Keratinocyte (primary cell): Measurements from ENCODE around the gene TC2N. TPM values are rescaled to one million over a fixed set of nuclear protein-coding genes. Genes with fewer than 3 reads are reported as not detected.

ENCODE experiments used
- DNase-seq: peaks from one replicate; pipeline ENCODE4 v3.0.0-alpha.2; 2011; ENCODE audit warnings: low read depth, missing footprints, low spot score
- FAIRE-seq: peaks from 2 replicates; lab custom pipeline; 2011; peaks lifted over from hg19 to GRCh38; lab: Jason Lieb, UNC
- H2AFZ ChIP-seq: 2 replicates; pipeline ENCODE4 v1.6.0; 2012; ENCODE audit warnings: low read length, control low read depth, inconsistent platforms; ENCODE audit not compliant: control insufficient read depth
- H3K27ac ChIP-seq: 2 replicates; pipeline ENCODE4 v1.5.1; 2011; ENCODE audit warnings: low read length; ENCODE audit not compliant: control insufficient read depth, insufficient read depth
- H3K27me3 ChIP-seq: 3 replicates; pipeline ENCODE4 v1.6.0; 2011; ENCODE audit warnings: low read length; ENCODE audit not compliant: control insufficient read depth, insufficient read depth; ENCODE audit errors: extremely low read depth
- H3K36me3 ChIP-seq, 2 experiments: 2 replicates in 1 of 2; 3 replicates in 1 of 2; pipeline ENCODE4 v1.5.1; 2011; ENCODE audit warnings: low read length in 2 of 2, mild to moderate bottlenecking in 1 of 2; ENCODE audit not compliant: control insufficient read depth in 2 of 2, insufficient read depth in 2 of 2; ENCODE audit errors: extremely low read depth in 1 of 2
- H3K4me1 ChIP-seq: 3 replicates; pipeline ENCODE4 v1.5.1; 2011; ENCODE audit warnings: low read length; ENCODE audit not compliant: control insufficient read depth, insufficient read depth; ENCODE audit errors: extremely low read depth
- H3K4me2 ChIP-seq: 3 replicates; pipeline ENCODE4 v1.6.0; 2011; ENCODE audit warnings: low read depth, low read length; ENCODE audit not compliant: control insufficient read depth, insufficient read depth; ENCODE audit errors: extremely low read depth
- H3K4me3 ChIP-seq, 3 experiments: fragments of 200-600 bp in 1 of 3; sonication (generic) in 1 of 3; 2 replicates in 2 of 3; 3 replicates in 1 of 3; pipeline ENCODE4 v1.5.1; 2011 to 2016; ENCODE audit warnings: low read length in 3 of 3, mild to moderate bottlenecking in 3 of 3, control low read depth in 2 of 3, inconsistent platforms in 1 of 3, low read depth in 1 of 3, mixed read lengths in 1 of 3, mixed run types in 1 of 3, moderate library complexity in 1 of 3; ENCODE audit not compliant: control insufficient read depth in 2 of 3, insufficient read depth in 2 of 3; ENCODE audit errors: extremely low read depth in 1 of 3
- H3K79me2 ChIP-seq: 2 replicates; pipeline ENCODE4 v1.6.0; 2012; ENCODE audit warnings: low read length; ENCODE audit not compliant: control insufficient read depth, insufficient read depth
- H3K9ac ChIP-seq: 3 replicates; pipeline ENCODE4 v1.6.0; 2011; ENCODE audit warnings: low read length; ENCODE audit not compliant: control insufficient read depth, insufficient read depth; ENCODE audit errors: extremely low read depth
- H3K9me1 ChIP-seq: 3 replicates; pipeline ENCODE4 v1.6.0; 2011; ENCODE audit warnings: low read length; ENCODE audit not compliant: control insufficient read depth, insufficient read depth; ENCODE audit errors: extremely low read depth
- H3K9me3 ChIP-seq: 2 replicates; pipeline ENCODE4 v1.5.1; 2012; ENCODE audit warnings: low read depth, low read length; ENCODE audit not compliant: control insufficient read depth
- H4K20me1 ChIP-seq: 3 replicates; pipeline ENCODE4 v1.6.0; 2011; ENCODE audit warnings: low read length; ENCODE audit not compliant: control insufficient read depth, insufficient read depth; ENCODE audit errors: extremely low read depth
- EZH2 ChIP-seq: IDR thresholded peaks from one replicate; pipeline ENCODE4 v1.6.1; 2012; ENCODE audit warnings: inconsistent platforms, mild to moderate bottlenecking, low read length, moderate library complexity
- dilution Hi-C: fragments of 300-500 bp; cut with MboI; formaldehyde crosslinking; loops from one replicate; pipeline ENCODE4 v1.7.0; 2020; ENCODE audit warnings: low sequenced_read_pairs; ENCODE audit not compliant: extremely low pct_ligation_motif_present
- polyA plus RNA-seq, 5 experiments: library from polyadenylated mRNA; depleted of rRNA in 3 of 5; stranded (reverse) in 3 of 5; stranded (forward) in 1 of 5; unstranded in 1 of 5; fragments of >200 nt; gene quantifications; 1 replicate in 1 of 5; 2 replicates in 3 of 5; 3 replicates in 1 of 5; pipeline versions ENCODE4 v1.2.1 to v1.2.3, GENCODE V29; 2011 to 2012; ENCODE audit warnings: missing spikeins in 2 of 5, low read depth in 1 of 5, low replicate concordance in 1 of 5
- TF ChIP-seq, protein P1 (sequence below), 3 experiments: IDR thresholded peaks in 1 of 3; conservative IDR thresholded peaks in 1 of 3; optimal IDR thresholded peaks in 1 of 3; 2 replicates in 2 of 3; 3 replicates in 1 of 3; pipeline versions ENCODE3 to v1.5.1; 2011; ENCODE audit warnings: low read length in 3 of 3, mild to moderate bottlenecking in 3 of 3, moderate library complexity in 2 of 3, control low read depth in 1 of 3, inconsistent platforms in 1 of 3; ENCODE audit not compliant: insufficient read depth in 2 of 3; ENCODE audit errors: extremely low read depth in 1 of 3

The TC2N gene
- polyA plus RNA-seq, 1 donor (not counting 4 experiments of a cell fraction or from before 2014, with no cell fraction given) = 22.6 TPM

DNA sequence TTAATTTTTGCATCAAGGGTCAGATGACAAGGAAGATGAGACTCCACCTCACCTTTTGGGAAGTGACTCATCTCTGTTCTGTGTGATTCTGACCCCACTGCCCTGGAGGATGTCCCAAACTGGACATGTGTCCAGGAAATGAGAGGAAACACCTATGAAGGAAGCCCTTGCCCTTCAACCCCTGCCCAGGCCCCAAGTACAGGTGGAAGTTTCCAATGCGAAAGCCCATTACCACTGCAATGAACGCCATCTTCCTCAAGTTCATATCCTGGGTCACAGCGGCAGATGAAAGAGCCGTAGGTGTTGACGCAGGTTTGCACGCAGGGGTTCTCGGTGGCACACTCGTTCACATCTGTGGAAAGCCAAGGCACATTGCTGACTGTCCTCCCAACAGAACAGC is 19.6 kb upstream of the TC2N start:
- no peaks in the 10 kb centered on the region for H3K36me3 ChIP-seq
- dilution Hi-C loops = no loop called here
- no peaks in the 10 kb centered on the region for H3K4me1 ChIP-seq
- no peaks in the 10 kb centered on the region for H3K9me3 ChIP-seq
- no peak overlapping the region for H3K4me2 ChIP-seq
- H2AFZ ChIP-seq = no peak overlapping the region
- TF ChIP-seq, protein P1, sequence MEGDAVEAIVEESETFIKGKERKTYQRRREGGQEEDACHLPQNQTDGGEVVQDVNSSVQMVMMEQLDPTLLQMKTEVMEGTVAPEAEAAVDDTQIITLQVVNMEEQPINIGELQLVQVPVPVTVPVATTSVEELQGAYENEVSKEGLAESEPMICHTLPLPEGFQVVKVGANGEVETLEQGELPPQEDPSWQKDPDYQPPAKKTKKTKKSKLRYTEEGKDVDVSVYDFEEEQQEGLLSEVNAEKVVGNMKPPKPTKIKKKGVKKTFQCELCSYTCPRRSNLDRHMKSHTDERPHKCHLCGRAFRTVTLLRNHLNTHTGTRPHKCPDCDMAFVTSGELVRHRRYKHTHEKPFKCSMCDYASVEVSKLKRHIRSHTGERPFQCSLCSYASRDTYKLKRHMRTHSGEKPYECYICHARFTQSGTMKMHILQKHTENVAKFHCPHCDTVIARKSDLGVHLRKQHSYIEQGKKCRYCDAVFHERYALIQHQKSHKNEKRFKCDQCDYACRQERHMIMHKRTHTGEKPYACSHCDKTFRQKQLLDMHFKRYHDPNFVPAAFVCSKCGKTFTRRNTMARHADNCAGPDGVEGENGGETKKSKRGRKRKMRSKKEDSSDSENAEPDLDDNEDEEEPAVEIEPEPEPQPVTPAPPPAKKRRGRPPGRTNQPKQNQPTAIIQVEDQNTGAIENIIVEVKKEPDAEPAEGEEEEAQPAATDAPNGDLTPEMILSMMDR (optimal IDR thresholded peaks at IDR 0.05 in 1 of 3, IDR thresholded peaks at IDR 0.05 in 1 of 3, conservative IDR thresholded peaks at IDR 0.05 in 1 of 3; ENCODE audit: extremely low read depth in 1 of 3, insufficient read depth in 2 of 3, low read length in 3 of 3) = no peak
- no peak for TF ChIP-seq EZH2
- H4K20me1 ChIP-seq = no peaks in the 10 kb centered on the region
- no peak overlapping the region for H3K27ac ChIP-seq
- no peaks in the 10 kb centered on the region for H3K9me1 ChIP-seq
- FAIRE-seq = no peak
- H3K79me2 ChIP-seq = no peaks in the 10 kb centered on the region
- no peak for DNase-seq
- H3K27me3 ChIP-seq = no peaks in the 10 kb centered on the region
- no peak overlapping the region for H3K9ac ChIP-seq
- no peak overlapping the region for H3K4me3 ChIP-seq

DNA sequence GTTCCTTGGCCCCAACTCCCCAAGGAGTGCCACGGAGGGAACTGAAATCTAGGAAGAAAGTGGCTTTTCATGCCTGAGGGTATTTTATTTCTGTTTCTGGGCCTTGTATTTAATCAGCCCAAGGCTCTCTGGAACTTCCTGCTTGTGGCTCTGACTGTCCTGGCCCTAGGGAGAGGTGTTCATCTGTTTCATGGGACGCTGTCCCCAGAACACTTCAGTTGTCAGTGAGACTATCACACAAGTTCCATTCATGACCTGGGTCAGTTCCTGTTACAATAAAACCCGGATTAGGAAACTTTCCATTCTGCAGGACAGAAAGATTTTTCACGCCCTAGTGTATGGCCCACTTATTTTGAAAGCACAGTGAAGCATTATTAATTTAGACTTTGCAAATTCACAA is 18.5 kb upstream of the TC2N start:
- Histone ChIP-seq H3K9me3 (no peaks in the 10 kb centered on the region), H3K9me1 (no peaks in the 10 kb centered on the region), H3K79me2 (no peaks in the 10 kb centered on the region), H2AFZ (no peak overlapping the region), H3K27me3 (no peaks in the 10 kb centered on the region), H3K4me2 (no peak overlapping the region), H4K20me1 (no peaks in the 10 kb centered on the region), H3K27ac (no peak overlapping the region), H3K4me3 (no peak overlapping the region), H3K36me3 (no peaks in the 10 kb centered on the region), H3K4me1 (no peaks in the 10 kb centered on the region), H3K9ac (no peak overlapping the region)
- dilution Hi-C loops = no loop called here
- no peak for FAIRE-seq
- no peak for DNase-seq
- TF ChIP-seq EZH2 = no peak
- TF ChIP-seq, protein P1 (optimal IDR thresholded peaks at IDR 0.05 in 1 of 3, IDR thresholded peaks at IDR 0.05 in 1 of 3, conservative IDR thresholded peaks at IDR 0.05 in 1 of 3; ENCODE audit: extremely low read depth in 1 of 3, insufficient read depth in 2 of 3, low read length in 3 of 3) = no peak
